UCSD-AML1 (cell line): ENCODE results near the gene TP53INP2.
"Not testable (repeated sequence)": the region's sequence is repeated elsewhere in the genome, so short reads cannot be mapped to it uniquely, and the experiment has no call there.

Experiments
- DNase-seq: peaks from one replicate; lab custom pipeline; 2025; ENCODE audit not compliant: unreplicated experiment; lab: John Stamatoyannopoulos, UW

Gene TP53INP2

GRCh38 chr20:34705397-34706301, 1.5 kb downstream of the TP53INP2 start:
- peak; percentile 29 for DNase-seq

- DNase-seq: no peak
These were observed 2.2 kb downstream of the TP53INP2 start for GRCh38 chr20:34706302-34706875.

GRCh38 chr20:34706912-34707784, 3.0 kb downstream of the TP53INP2 start:
- DNase-seq: no peak

DNA sequence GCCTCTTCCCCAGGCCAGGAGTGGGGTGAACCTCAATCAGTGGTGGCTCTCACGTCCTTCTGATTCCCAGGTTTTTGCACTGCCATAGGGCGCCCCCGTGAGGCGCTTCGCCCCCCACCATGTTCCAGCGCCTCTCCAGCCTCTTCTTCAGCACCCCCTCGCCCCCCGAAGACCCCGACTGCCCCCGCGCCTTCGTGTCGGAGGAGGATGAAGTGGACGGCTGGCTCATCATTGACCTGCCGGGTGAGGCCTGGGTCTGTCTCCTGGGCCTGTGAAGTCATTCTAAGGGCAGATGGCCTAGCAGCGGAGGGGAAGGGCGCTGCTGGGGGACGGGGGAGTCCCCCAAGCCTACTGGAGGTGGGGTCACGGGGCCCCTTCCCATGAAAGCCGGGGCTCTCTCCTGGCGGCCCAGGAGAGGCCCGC, 4.5 kb downstream of the TP53INP2 start:
- DNase-seq: peak; percentile 69

DNA sequence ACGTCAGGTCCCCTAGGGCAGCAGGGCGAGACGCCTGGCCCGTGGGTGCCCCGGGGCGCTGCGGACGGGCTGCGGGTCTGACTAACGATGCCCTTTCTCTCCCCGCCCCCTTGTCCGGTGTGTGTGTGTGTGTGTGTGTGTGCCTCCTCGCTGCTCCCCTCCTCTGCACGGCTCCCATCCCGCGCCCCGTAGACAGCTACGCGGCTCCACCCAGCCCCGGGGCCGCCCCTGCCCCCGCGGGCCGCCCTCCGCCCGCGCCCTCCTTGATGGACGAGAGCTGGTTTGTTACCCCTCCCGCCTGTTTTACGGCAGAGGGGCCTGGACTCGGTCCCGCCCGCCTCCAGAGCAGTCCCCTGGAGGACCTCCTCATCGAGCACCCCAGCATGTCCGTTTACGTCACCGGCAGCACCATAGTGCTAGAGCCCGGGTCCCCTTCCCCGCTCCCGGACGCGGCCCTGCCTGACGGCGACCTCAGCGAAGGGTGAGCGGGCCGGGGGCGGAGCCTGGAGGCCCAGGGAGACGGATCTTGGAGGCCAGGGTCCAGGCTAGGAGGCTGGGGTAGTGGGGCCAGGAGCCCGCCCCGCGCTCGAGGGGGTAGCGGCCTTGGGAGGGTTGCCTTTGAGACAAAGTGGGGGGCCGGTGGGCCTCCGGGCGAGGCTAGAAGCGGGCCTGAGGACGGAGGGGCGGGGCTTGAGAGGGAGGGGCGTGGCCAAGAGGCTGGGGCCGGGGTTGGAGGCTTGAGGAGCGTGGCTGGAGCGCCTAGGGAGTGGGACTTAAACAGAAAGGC, 5.1 kb downstream of the TP53INP2 start:
- peak; percentile 85 for DNase-seq

DNA sequence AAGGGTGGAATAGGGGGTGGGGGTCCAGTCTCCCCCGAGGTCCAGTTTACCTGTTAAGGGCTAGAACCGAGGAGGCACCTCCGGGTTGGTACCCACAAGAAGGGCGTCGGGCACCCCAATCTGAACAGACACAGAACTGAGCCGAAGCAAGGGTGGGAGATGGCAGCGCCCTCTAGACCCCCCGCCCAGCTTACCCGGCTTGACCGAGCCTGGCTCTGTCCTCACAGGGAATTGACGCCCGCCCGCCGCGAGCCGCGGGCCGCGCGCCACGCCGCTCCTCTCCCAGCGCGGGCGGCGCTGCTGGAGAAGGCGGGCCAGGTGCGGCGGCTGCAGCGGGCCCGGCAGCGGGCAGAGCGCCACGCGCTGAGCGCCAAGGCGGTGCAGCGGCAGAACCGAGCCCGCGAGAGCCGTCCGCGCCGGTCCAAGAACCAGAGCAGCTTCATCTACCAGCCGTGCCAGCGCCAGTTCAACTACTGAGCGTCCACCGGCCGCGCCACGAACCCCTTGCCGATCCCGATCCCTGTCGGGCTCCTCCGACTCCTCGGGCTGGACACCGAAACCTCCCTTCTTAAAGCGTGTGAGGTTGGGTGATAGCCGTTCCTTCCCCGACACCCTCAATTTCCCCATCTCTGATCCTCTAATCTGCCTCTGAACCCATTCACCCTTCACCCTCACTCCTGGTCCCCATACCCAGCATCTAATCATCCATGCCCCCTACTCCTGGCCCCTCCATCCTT, 5.9 kb downstream of the TP53INP2 start:
- DNase-seq: no peak

- no peak for DNase-seq
These were observed 6.4 kb downstream of the TP53INP2 start for GRCh38 chr20:34710568-34710839.

- no peak for DNase-seq
These were observed 6.9 kb downstream of the TP53INP2 start for GRCh38 chr20:34710861-34711574.

DNA sequence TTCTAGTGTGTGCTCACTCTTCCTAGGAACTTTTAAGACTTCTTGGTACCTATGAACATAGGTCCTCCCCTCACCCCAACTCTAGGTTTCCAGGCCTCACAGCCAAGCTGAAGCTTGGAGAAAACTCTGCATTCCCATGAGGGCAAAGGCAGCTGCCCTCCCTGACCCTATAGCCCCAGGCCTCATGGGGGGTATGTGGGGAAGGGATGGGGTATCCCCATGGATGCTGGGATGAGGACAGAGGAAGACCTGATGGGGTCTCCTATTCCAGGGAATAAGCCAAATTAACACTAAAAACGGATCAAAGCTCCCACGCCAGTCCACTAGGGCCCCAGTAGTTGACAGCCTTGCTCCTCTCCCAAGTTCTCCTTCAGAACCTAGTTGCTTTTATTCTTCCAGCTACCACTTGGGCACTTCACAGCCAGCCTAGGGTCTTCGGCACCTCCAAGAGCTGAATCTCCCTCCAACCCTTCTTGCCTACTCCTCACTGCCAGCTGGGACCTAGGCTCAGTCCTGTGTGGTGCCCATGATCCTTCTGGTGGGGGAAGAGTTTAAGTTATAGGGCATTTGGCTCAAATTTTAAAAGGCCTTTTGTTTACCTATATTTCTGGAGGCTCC, 7.8 kb downstream of the TP53INP2 start:
- DNase-seq: no peak

GRCh38 chr20:34712525-34713192, 8.5 kb downstream of the TP53INP2 start:
- no peak for DNase-seq

DNA sequence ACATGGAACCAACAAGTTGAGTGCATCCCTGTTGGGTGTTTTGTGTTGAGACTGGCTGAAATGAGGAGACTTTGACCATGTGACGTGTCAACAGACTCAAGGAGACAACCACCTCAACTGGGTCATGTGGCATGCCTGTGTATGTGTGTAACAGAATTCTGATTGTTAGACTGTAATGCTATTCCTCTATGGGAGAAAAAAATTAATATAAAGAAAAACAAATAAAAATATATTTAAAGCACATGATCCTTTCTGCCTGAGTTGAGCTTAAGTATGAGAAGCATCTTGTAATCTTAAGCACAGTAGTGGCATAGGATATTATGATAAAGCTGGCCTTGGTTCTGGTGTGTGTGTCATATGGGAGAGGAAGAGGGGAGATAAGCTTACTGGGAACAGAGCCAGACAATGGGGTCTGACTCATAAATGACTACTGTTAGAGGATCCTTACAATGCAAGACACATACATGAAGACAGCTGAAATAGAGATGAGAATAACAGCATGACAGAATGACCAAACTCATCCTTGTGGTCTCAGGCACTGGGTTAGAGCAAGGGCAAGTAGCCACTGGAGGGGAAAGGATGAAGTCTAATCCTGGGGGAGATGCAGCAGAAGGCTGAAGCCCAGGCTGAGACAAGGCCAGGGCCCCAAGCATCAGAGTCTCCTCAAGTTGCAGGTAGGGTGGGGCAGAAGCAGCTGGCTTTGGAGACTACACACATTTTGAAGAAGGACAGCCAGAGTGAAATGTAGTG, 9.2 kb downstream of the TP53INP2 start:
- DNase-seq: no peak

GRCh38 chr20:34713944-34714515, 9.9 kb downstream of the TP53INP2 start:
- not testable (repeated sequence) for DNase-seq

- DNase-seq: no peak
These were observed 11.2 kb downstream of the TP53INP2 start for GRCh38 chr20:34715384-34715783.

DNA sequence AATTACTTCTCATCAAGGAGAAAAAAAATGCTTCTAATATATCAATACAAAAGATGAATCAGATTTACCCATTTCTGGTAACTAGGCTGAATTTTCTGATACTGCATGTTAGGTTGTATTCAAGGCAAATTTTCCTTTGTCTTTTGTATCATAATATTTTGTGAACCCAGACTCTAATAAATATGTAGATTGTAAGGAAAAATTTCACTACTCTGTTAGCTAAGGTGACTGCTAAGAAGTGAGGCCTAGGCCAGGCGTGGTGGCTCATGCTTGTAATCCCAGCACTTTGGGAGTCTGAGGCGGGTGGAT, 12.7 kb downstream of the TP53INP2 start:
- no peak for DNase-seq

DNA sequence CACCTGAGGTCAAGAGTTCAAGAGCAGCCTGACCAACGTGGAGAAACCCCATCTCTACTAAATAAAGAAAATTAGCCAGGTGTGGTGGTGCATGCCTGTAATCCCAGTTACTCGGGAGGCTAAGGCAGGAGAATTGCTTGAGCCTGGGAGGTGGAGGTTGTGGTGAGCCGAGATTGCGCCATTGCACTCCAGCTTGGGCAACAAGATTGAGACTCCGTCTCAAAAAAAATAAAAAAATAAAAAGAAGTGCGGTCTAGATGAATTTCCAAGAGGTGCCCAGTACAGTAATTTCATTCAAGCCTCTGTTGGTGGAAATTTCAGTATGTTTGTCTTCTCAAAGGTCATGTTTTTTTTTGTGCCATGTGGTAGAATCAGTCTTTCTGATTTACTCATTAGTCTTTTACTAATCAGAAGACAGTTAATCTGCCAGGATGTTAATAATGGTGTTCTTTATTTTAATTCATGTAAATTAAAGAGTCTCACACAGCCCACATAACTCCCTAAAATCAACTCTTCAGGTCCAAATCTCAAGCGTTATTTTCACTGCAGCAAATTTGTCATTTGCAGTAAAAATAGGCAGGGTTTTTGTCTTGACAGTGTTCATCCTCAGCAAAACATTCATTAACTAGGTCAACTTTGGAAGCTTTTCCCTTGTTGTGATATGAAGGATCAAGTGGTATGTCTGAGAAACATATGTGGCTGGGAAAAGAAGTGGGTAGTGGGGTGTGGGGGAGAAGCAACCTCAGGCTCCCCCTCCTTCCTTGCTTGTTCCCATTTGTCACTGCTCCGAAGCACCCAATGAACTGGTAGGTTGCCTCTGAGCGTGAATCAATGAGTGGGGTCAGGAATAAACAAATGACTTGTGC, 13.3 kb downstream of the TP53INP2 start:
- no peak for DNase-seq

DNA sequence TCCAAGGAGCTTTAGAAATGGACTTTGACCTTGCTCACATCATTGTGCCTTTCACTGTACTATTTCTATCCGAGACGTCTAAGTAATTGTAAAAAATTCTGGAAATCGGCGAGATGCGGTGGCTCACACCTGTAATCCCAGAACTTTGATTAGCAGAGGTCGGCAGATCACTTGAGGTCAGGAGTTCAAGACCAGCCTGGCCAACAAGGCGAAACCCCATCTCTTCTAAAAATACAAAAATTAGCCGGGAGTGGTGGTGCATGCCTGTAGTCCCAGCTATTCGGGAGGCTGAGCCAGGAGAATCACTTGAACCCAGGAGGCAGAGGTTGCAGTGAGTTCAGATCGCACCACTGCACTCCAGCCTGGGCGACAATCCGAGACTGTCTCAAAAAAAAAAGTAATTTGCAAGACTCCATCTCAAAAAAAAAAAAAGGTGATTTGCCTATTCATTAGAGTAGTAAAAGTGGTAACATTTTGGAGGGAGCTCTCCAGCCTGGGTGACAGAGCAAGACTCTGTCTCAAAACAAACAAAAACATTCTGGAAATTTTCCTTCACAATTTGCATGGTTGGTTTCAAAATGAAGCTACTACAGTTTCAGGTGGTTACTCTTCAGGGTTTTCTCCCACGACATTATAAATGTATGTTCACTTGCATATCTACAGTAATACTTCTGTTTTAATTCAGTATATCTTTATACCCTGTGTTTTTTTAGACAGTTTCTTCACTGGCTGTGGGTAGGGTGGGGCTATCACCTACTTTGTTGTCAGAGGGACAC, 15.3 kb downstream of the TP53INP2 start:
- not testable (repeated sequence) for DNase-seq
